Activated naive CD4-positive, alpha-beta T cell treated with anti-CD3 and anti-CD28 coated beads for 36 hours (primary cell): Measurements from ENCODE around the gene DIDO1. TPM values are rescaled to one million over a fixed set of nuclear protein-coding genes. Genes with fewer than 3 reads are reported as not detected.

ENCODE experiments used
- CTCF ChIA-PET: fragments of 350-600 bp; sonication (Branson Sonifier 250); formaldehyde crosslinking; loops from one replicate; lab custom pipeline; 2021; ENCODE audit warnings: antibody characterized with exemption; lab: Charles Lee
- DNase-seq: peaks from one replicate; pipeline ENCODE4 v3.0.0-alpha.2; 2020
- H3K27ac Mint-ChIP-seq: one replicate; pipeline ENCODE4 v1.8.0; 2021; ENCODE audit warnings: mild to moderate bottlenecking, mixed read lengths
- H3K27me3 Mint-ChIP-seq: one replicate; pipeline ENCODE4 v1.8.0; 2021; ENCODE audit warnings: low read depth, mixed read lengths
- H3K36me3 Mint-ChIP-seq: one replicate; pipeline ENCODE4 v1.8.0; 2021; ENCODE audit warnings: low read depth, mixed read lengths
- H3K4me1 Mint-ChIP-seq: one replicate; pipeline ENCODE4 v1.8.0; 2021; ENCODE audit warnings: low read depth, mixed read lengths
- H3K4me3 Mint-ChIP-seq: one replicate; pipeline ENCODE4 v1.8.0; 2021; ENCODE audit warnings: mild to moderate bottlenecking, moderate library complexity, mixed read lengths
- H3K9me3 Mint-ChIP-seq: one replicate; pipeline ENCODE4 v1.8.0; 2021; ENCODE audit warnings: mixed read lengths
- intact Hi-C: fragments of 100-400 bp; cut with micrococcal nuclease; formaldehyde crosslinking; loops from one replicate; pipeline ENCODE4 v1.15.1; 2023
- total RNA-seq, 2 experiments: library from RNA; stranded (reverse); gene quantifications; one replicate each; pipeline ENCODE4 v1.2.3, GENCODE V29; 2021

Gene DIDO1
- total RNA-seq, 2 experiments from 2014 or later = 49.5 to 50.3 TPM

GRCh38 chr20:62832951-62833391 is 93.3 kb downstream of the DIDO1 start:
- intact Hi-C loops = no loop called here
- CTCF ChIA-PET = interaction anchor here (0.7 to 1.2 kb wide), 2 partner anchors 12 to 27 kb away, joined by 3 to 4 read pairs; no protein-coding TSS in a partner anchor
- Mint-ChIP-seq H3K27me3 (no peaks in the 10 kb centered on the region), H3K4me1 (no peaks in the 10 kb centered on the region), H3K9me3 (no peaks in the 10 kb centered on the region), H3K27ac (no peak overlapping the region), H3K36me3 (no peaks in the 10 kb centered on the region), H3K4me3 (no peak overlapping the region)
- no peak for DNase-seq

GRCh38 chr20:62832212-62832922 is 93.9 kb downstream of the DIDO1 start:
- H3K9me3 Mint-ChIP-seq = no peaks in the 10 kb centered on the region
- H3K27me3 Mint-ChIP-seq = no peaks in the 10 kb centered on the region
- no peak for DNase-seq
- H3K36me3 Mint-ChIP-seq = no peaks in the 10 kb centered on the region
- CTCF ChIA-PET = interaction anchor here (0.6 to 1.2 kb wide), 3 partner anchors 10 to 381 kb away, joined by 3 to 4 read pairs (median 3); no protein-coding TSS in a partner anchor
- no peak overlapping the region for H3K27ac Mint-ChIP-seq
- H3K4me3 Mint-ChIP-seq = no peak overlapping the region
- intact Hi-C loops = no loop called here
- H3K4me1 Mint-ChIP-seq = no peaks in the 10 kb centered on the region

- H3K27ac Mint-ChIP-seq = no peak overlapping the region
- intact Hi-C loops = no loop called here
- no peaks in the 10 kb centered on the region for H3K9me3 Mint-ChIP-seq
- no peak for DNase-seq
- H3K36me3 Mint-ChIP-seq = no peaks in the 10 kb centered on the region
- CTCF ChIA-PET = interaction anchor here (0.6 to 1.2 kb wide), 2 partner anchors 9 to 382 kb away, joined by 3 to 4 read pairs; no protein-coding TSS in a partner anchor
- no peaks in the 10 kb centered on the region for H3K4me1 Mint-ChIP-seq
- H3K4me3 Mint-ChIP-seq = no peak overlapping the region
- no peaks in the 10 kb centered on the region for H3K27me3 Mint-ChIP-seq
Measured at GRCh38 chr20:62831854-62832211, 94.5 kb downstream of the DIDO1 start.

- Mint-ChIP-seq H3K27me3 (no peaks in the 10 kb centered on the region), H3K9me3 (no peaks in the 10 kb centered on the region), H3K36me3 (no peaks in the 10 kb centered on the region), H3K27ac (no peak overlapping the region), H3K4me3 (no peak overlapping the region), H3K4me1 (no peaks in the 10 kb centered on the region)
- DNase-seq = no peak
- CTCF ChIA-PET = interaction anchor here (0.6 to 1.2 kb wide), 2 partner anchors 9 to 382 kb away, joined by 3 to 4 read pairs; no protein-coding TSS in a partner anchor
- intact Hi-C loops = no loop called here
Measured at GRCh38 chr20:62831361-62831788, 94.9 kb downstream of the DIDO1 start.

GRCh38 chr20:62830821-62831220 is 95.5 kb downstream of the DIDO1 start:
- CTCF ChIA-PET = no interaction called here
- no peak for DNase-seq
- Mint-ChIP-seq H3K27ac (no peak overlapping the region), H3K4me1 (no peaks in the 10 kb centered on the region), H3K36me3 (no peaks in the 10 kb centered on the region), H3K4me3 (no peak overlapping the region), H3K9me3 (no peaks in the 10 kb centered on the region), H3K27me3 (no peaks in the 10 kb centered on the region)
- intact Hi-C loops = no loop called here

- no peak overlapping the region for H3K27ac Mint-ChIP-seq
- CTCF ChIA-PET = no interaction called here
- no peaks in the 10 kb centered on the region for H3K27me3 Mint-ChIP-seq
Measured at GRCh38 chr20:62830251-62830650, 96.1 kb downstream of the DIDO1 start.

GRCh38 chr20:62829231-62830230 is 96.8 kb downstream of the DIDO1 start:
- no peak overlapping the region for H3K27ac Mint-ChIP-seq
- intact Hi-C loops = no loop called here
- H3K27me3 Mint-ChIP-seq = no peaks in the 10 kb centered on the region
- H3K36me3 Mint-ChIP-seq = no peaks in the 10 kb centered on the region
- no peak for DNase-seq
- CTCF ChIA-PET = no interaction called here
- no peaks in the 10 kb centered on the region for H3K4me1 Mint-ChIP-seq
- H3K9me3 Mint-ChIP-seq = no peaks in the 10 kb centered on the region
- H3K4me3 Mint-ChIP-seq = no peak overlapping the region

More at GRCh38 chr20:62830251-62830650, 96.1 kb downstream of the DIDO1 start:
- no peak overlapping the region for H3K4me3 Mint-ChIP-seq
- DNase-seq = no peak
- H3K4me1 Mint-ChIP-seq = no peaks in the 10 kb centered on the region
- no peaks in the 10 kb centered on the region for H3K9me3 Mint-ChIP-seq
- intact Hi-C loops = no loop called here
- H3K36me3 Mint-ChIP-seq = no peaks in the 10 kb centered on the region

- no peaks in the 10 kb centered on the region for H3K9me3 Mint-ChIP-seq
- no peaks in the 10 kb centered on the region for H3K27me3 Mint-ChIP-seq
- no peak overlapping the region for H3K27ac Mint-ChIP-seq
- CTCF ChIA-PET = no interaction called here
- no peak for DNase-seq
- no peaks in the 10 kb centered on the region for H3K4me1 Mint-ChIP-seq
- no peak overlapping the region for H3K4me3 Mint-ChIP-seq
- intact Hi-C loops = no loop called here
- no peaks in the 10 kb centered on the region for H3K36me3 Mint-ChIP-seq
Measured at GRCh38 chr20:62828511-62829230, 97.6 kb downstream of the DIDO1 start.

GRCh38 chr20:62828051-62828450 is 98.3 kb downstream of the DIDO1 start:
- CTCF ChIA-PET = no interaction called here
- H3K9me3 Mint-ChIP-seq = no peaks in the 10 kb centered on the region
- H3K4me1 Mint-ChIP-seq = no peaks in the 10 kb centered on the region
- intact Hi-C loops = no loop called here
- no peaks in the 10 kb centered on the region for H3K27me3 Mint-ChIP-seq
- H3K36me3 Mint-ChIP-seq = no peaks in the 10 kb centered on the region
- H3K4me3 Mint-ChIP-seq = no peak overlapping the region
- H3K27ac Mint-ChIP-seq = no peak overlapping the region
- no peak for DNase-seq

Other genes with a start within 250 kb of the DIDO1 start
- gene NTSR1, start 217.7 kb downstream of the DIDO1 start, total RNA-seq = not detected
- gene MRGBP, start 130.0 kb downstream of the DIDO1 start, total RNA-seq = 1 to 10 TPM; 7.3 to 8.0 TPM
- gene OGFR, start 121.7 kb downstream of the DIDO1 start, total RNA-seq = 10 to 100 TPM; 23.7 to 24.6 TPM
- not detected for gene COL9A3, start 109.5 kb downstream of the DIDO1 start, total RNA-seq
- gene TCFL5, start 64.7 kb downstream of the DIDO1 start, total RNA-seq = 1 to 10 TPM; 5.4 to 5.5 TPM
- gene GID8, start 11.6 kb upstream of the DIDO1 start, total RNA-seq = 10 to 100 TPM; 32.7 to 34.0 TPM
- 10 to 100 TPM; 17.4 to 20.6 TPM for gene SLC17A9, start 26.2 kb upstream of the DIDO1 start, total RNA-seq
- gene BHLHE23, start 80.5 kb upstream of the DIDO1 start, total RNA-seq = not detected